IMR-90 (cell line): ENCODE data around the gene KIF16B. TPM values are rescaled to one million over a fixed set of nuclear protein-coding genes. Genes with fewer than 3 reads are reported as not detected.

Experiments
- ATAC-seq: fragments of 200-7000 bp; cut with Tn5 transposase; 2 replicates; pipeline ENCODE4 v1.9.1; 2020; ENCODE audit warnings: low read depth, mild to moderate bottlenecking, moderate library complexity
- BruUV-seq: library from RNA; stranded (reverse); fragments of 400-500 nt; replicated peaks from 2 replicates; lab custom pipeline; 2021; lab: Mats Ljungman, UMichigan
- CTCF ChIA-PET: fragments of 300-600 bp; formaldehyde crosslinking; extraction: SDS; loops from one replicate; lab custom pipeline; 2021; ENCODE audit warnings: antibody characterized with exemption; lab: Yijun Ruan, JAX
- POLR2A ChIA-PET: fragments of 300-600 bp; sonication (Branson Sonifier 250); formaldehyde crosslinking; loops from one replicate; lab custom pipeline; 2022; ENCODE audit warnings: antibody characterized with exemption; ENCODE audit not compliant: unreplicated experiment; lab: Charles Lee
- DNase-seq: peaks from one replicate; pipeline ENCODE4 v3.0.0; 2013
- H2AFZ ChIP-seq: replicated peaks from 2 replicates; pipeline ENCODE3; 2013; ENCODE audit warnings: low read length, mild to moderate bottlenecking; ENCODE audit not compliant: poor library complexity
- H2AK5ac ChIP-seq: 2 replicates; pipeline ENCODE4 v1.6.1; 2013; ENCODE audit warnings: low read depth, low read length, inconsistent platforms
- H2AK9ac ChIP-seq: replicated peaks from 2 replicates; pipeline ENCODE3; 2013; ENCODE audit warnings: mild to moderate bottlenecking, low read depth, low read length, moderate library complexity; ENCODE audit not compliant: poor library complexity
- H2BK120ac ChIP-seq: 2 replicates; pipeline ENCODE4 v1.6.1; 2013; ENCODE audit warnings: low read depth, low read length, inconsistent platforms
- H2BK15ac ChIP-seq: 3 replicates; pipeline ENCODE4 v1.6.1; 2013; ENCODE audit warnings: low read depth, low read length, inconsistent platforms
- H2BK20ac ChIP-seq: 2 replicates; pipeline ENCODE4 v1.6.1; 2013; ENCODE audit warnings: low read depth, mild to moderate bottlenecking, inconsistent platforms, low read length, moderate library complexity
- H2BK5ac ChIP-seq: 2 replicates; pipeline ENCODE4 v1.6.1; 2013; ENCODE audit warnings: mild to moderate bottlenecking, low read depth, low read length, inconsistent platforms; ENCODE audit not compliant: poor library complexity, severe bottlenecking
- H3K14ac ChIP-seq: replicated peaks from 2 replicates; pipeline ENCODE4 v1.6.1; 2013; ENCODE audit warnings: low read depth, low read length, inconsistent platforms
- H3K18ac ChIP-seq: 2 replicates; pipeline ENCODE4 v1.6.1; 2013; ENCODE audit warnings: low read depth, low read length, control low read depth
- H3K23ac ChIP-seq: 2 replicates; pipeline ENCODE4 v1.6.1; 2013; ENCODE audit warnings: low read depth, low read length, inconsistent platforms
- H3K27ac ChIP-seq: 2 replicates; pipeline ENCODE4 v1.5.1; 2013; ENCODE audit warnings: mild to moderate bottlenecking, control low read depth, low read length; ENCODE audit not compliant: insufficient read depth
- H3K27me3 ChIP-seq: 2 replicates; pipeline ENCODE4 v1.6.1; 2013; ENCODE audit warnings: low read length; ENCODE audit not compliant: control insufficient read depth, insufficient read depth
- H3K36me3 ChIP-seq: 2 replicates; pipeline ENCODE4 v1.6.1; 2013; ENCODE audit warnings: low read length, mixed read lengths; ENCODE audit not compliant: control insufficient read depth, insufficient read depth
- H3K4ac ChIP-seq: 2 replicates; pipeline ENCODE4 v1.6.1; 2013; ENCODE audit warnings: low read depth, low read length, inconsistent platforms
- H3K4me1 ChIP-seq: 2 replicates; pipeline ENCODE4 v1.6.1; 2013; ENCODE audit warnings: low read length, mixed read lengths; ENCODE audit not compliant: control insufficient read depth, insufficient read depth
- H3K4me2 ChIP-seq: 2 replicates; pipeline ENCODE4 v1.6.1; 2013; ENCODE audit warnings: low read depth, mild to moderate bottlenecking, control low read depth, low read length, moderate library complexity
- H3K4me3 ChIP-seq: 2 replicates; pipeline ENCODE4 v1.5.1; 2013; ENCODE audit warnings: low read depth, mild to moderate bottlenecking, control low read depth, low read length, moderate library complexity; ENCODE audit not compliant: insufficient read depth
- H3K56ac ChIP-seq: 2 replicates; pipeline ENCODE4 v1.6.1; 2013; ENCODE audit warnings: low read length, inconsistent platforms; ENCODE audit not compliant: insufficient read depth; ENCODE audit errors: extremely low read depth
- H3K79me1 ChIP-seq, 2 experiments: 2 replicates each; pipeline ENCODE4 v1.6.1; 2013; ENCODE audit warnings: low read length in 2 of 2, inconsistent platforms in 1 of 2, low read depth in 1 of 2
- H3K9ac ChIP-seq: 2 replicates; pipeline ENCODE4 v1.6.1; 2013; ENCODE audit warnings: low read depth, low read length, control low read depth
- H3K9me1 ChIP-seq: 2 replicates; pipeline ENCODE4 v1.6.1; 2013; ENCODE audit warnings: low read length, inconsistent platforms; ENCODE audit not compliant: insufficient read depth
- H3K9me3 ChIP-seq: 2 replicates; pipeline ENCODE4 v1.6.1; 2013; ENCODE audit warnings: low read length; ENCODE audit not compliant: control insufficient read depth, insufficient read depth
- H4K20me1 ChIP-seq: 2 replicates; pipeline ENCODE4 v1.6.1; 2013; ENCODE audit warnings: low read length, inconsistent platforms; ENCODE audit not compliant: insufficient read depth
- H4K5ac ChIP-seq: 2 replicates; pipeline ENCODE4 v1.6.1; 2013; ENCODE audit warnings: mild to moderate bottlenecking, low read depth, low read length, control low read depth
- H4K8ac ChIP-seq, 2 experiments: 2 replicates each; pipeline ENCODE4 v1.6.1; 2013; ENCODE audit warnings: low read depth in 2 of 2, low read length in 2 of 2, control low read depth in 1 of 2, inconsistent platforms in 1 of 2
- H4K91ac ChIP-seq: 2 replicates; pipeline ENCODE4 v1.6.1; 2013; ENCODE audit warnings: low read depth, low read length, inconsistent platforms; ENCODE audit not compliant: insufficient read depth
- BHLHE40 ChIP-seq: fragments of 150-350 bp; IDR thresholded peaks from 2 replicates; pipeline ENCODE4 v1.6.1; 2016; ENCODE audit warnings: mild to moderate bottlenecking, low read depth, low read length
- CEBPB ChIP-seq: IDR thresholded peaks from 2 replicates; pipeline ENCODE4 v1.6.1; 2012; ENCODE audit warnings: low read depth, low read length, improper control_type of control experiment
- CHD1 ChIP-seq: IDR thresholded peaks from 2 replicates; pipeline ENCODE4 v1.6.1; 2012; ENCODE audit warnings: low read depth, low read length, improper control_type of control experiment
- CTCF ChIP-seq: conservative IDR thresholded peaks from 2 replicates; pipeline ENCODE4 v1.5.1; 2012; ENCODE audit warnings: mild to moderate bottlenecking, low read depth, low read length, improper control_type of control experiment
- ELK1 ChIP-seq: fragments of 150-350 bp; IDR thresholded peaks from 2 replicates; pipeline ENCODE4 v1.6.1; 2016; ENCODE audit warnings: low read depth, mild to moderate bottlenecking, low read length, moderate library complexity, borderline replicate concordance
- FOS ChIP-seq: fragments of 150-350 bp; IDR thresholded peaks from 2 replicates; pipeline ENCODE4 v1.6.1; 2016; ENCODE audit warnings: low read depth, low read length
- MAFK ChIP-seq: IDR thresholded peaks from 2 replicates; pipeline ENCODE4 v1.6.1; 2012; ENCODE audit warnings: low read depth, low read length, improper control_type of control experiment
- MAZ ChIP-seq: IDR thresholded peaks from 2 replicates; pipeline ENCODE4 v1.6.1; 2012; ENCODE audit warnings: low read depth, mild to moderate bottlenecking, low read length, improper control_type of control experiment, moderate library complexity, borderline replicate concordance
- MXI1 ChIP-seq: IDR thresholded peaks from 2 replicates; pipeline ENCODE4 v1.6.1; 2012; ENCODE audit warnings: low read depth, mild to moderate bottlenecking, low read length, moderate library complexity, borderline replicate concordance
- NFE2L2 ChIP-seq: fragments of 150-350 bp; IDR thresholded peaks from 2 replicates; pipeline ENCODE4 v1.6.1; 2016; ENCODE audit warnings: low read depth, mild to moderate bottlenecking, low read length
- POLR2A ChIP-seq: IDR thresholded peaks from 2 replicates; pipeline ENCODE4 v1.6.1; 2012; ENCODE audit warnings: mild to moderate bottlenecking, low read depth, low read length
- RAD21 ChIP-seq: IDR thresholded peaks from 2 replicates; pipeline ENCODE4 v1.6.1; 2012; ENCODE audit warnings: low read length, improper control_type of control experiment
- RCOR1 ChIP-seq: IDR thresholded peaks from 2 replicates; pipeline ENCODE4 v1.6.1; 2012; ENCODE audit warnings: mild to moderate bottlenecking, low read length, improper control_type of control experiment; ENCODE audit not compliant: insufficient replicate concordance
- RFX5 ChIP-seq: IDR thresholded peaks from 2 replicates; pipeline ENCODE4 v1.8.0; 2012; ENCODE audit warnings: low read depth, mild to moderate bottlenecking, low read length, moderate library complexity
- SMC3 ChIP-seq: fragments of 150-350 bp; IDR thresholded peaks from 2 replicates; pipeline ENCODE4 v1.6.1; 2016; ENCODE audit warnings: low read depth, mild to moderate bottlenecking, antibody characterized with exemption, low read length, moderate library complexity
- USF2 ChIP-seq: fragments of 150-350 bp; IDR thresholded peaks from 2 replicates; pipeline ENCODE4 v1.6.1; 2017; ENCODE audit warnings: mild to moderate bottlenecking, antibody characterized with exemption, low read length, low read depth
- WGBS, 2 experiments: methylation state at CpG; one replicate each; pipeline versions ENCODE4 v1.1.5 to v1.1.7; 2013; ENCODE audit warnings: missing lambda C conversion rate in 2 of 2; ENCODE audit not compliant: insufficient read length in 1 of 2; ENCODE audit errors: extremely low coverage in 2 of 2; 5-methylcytosine and 5-hydroxymethylcytosine counted together
- dilution Hi-C: fragments of 300-500 bp; cut with HindIII; formaldehyde crosslinking; loops from one replicate; pipeline ENCODE4 v1.14.3; 2018; ENCODE audit warnings: low sequenced_read_pairs; ENCODE audit not compliant: unreplicated experiment
- in situ Hi-C: fragments of 300-500 bp; cut with MboI; formaldehyde crosslinking; loops from 3 replicates; pipeline ENCODE4 v1.14.3; 2019; ENCODE audit warnings: low sequenced_read_pairs, inconsistent platforms, mixed read lengths
- intact Hi-C: fragments of 100-400 bp; cut with micrococcal nuclease; formaldehyde crosslinking; loops from 2 replicates; pipeline ENCODE4 v1.10.0; 2022
- polyA plus RNA-seq, 3 experiments: library from polyadenylated mRNA; depleted of rRNA; stranded (reverse); fragments of >200 nt; gene quantifications; 2 replicates each; pipeline ENCODE4 v1.2.3, GENCODE V29; 2012; ENCODE audit warnings: low replicate concordance in 1 of 3
- total RNA-seq: library from RNA; depleted of rRNA; stranded (reverse); fragments of >200 nt; gene quantifications from 2 replicates; pipeline ENCODE4 v1.2.3, GENCODE V29; 2012

KIF16B gene
- total and polyA plus RNA-seq, 2 of the 4 experiments (the other 2 are of a cell fraction), result 4.7 to 10.0 TPM

- Histone ChIP-seq H2BK20ac (no peak overlapping the region), H2AFZ (no peak overlapping the region), H3K36me3 (no peaks in the 10 kb centered on the region), H3K79me1 (no peaks in the 10 kb centered on the region), H2AK9ac (no peak overlapping the region), H2BK5ac (no peak overlapping the region), H3K4me3 (no peak overlapping the region), H3K9me1 (no peaks in the 10 kb centered on the region), H3K18ac (no peak overlapping the region), H2BK120ac (no peak overlapping the region), H4K8ac (no peak overlapping the region), H3K27me3 (no peaks in the 10 kb centered on the region), H3K14ac (no peak overlapping the region), H3K4me2 (no peak overlapping the region), H4K20me1 (no peaks in the 10 kb centered on the region), H2AK5ac (no peak overlapping the region), H4K5ac (no peak overlapping the region), H3K4ac (no peak overlapping the region), H2BK15ac (no peak overlapping the region), H3K56ac (no peak overlapping the region), H3K27ac (no peak overlapping the region), H3K9me3 (no peaks in the 10 kb centered on the region; the same call in none of the 2 replicates), H3K23ac (no peak overlapping the region), H4K91ac (no peak overlapping the region), H3K9ac (no peak overlapping the region), H3K4me1 (no peaks in the 10 kb centered on the region)
- POLR2A ChIA-PET, result no interaction called here
- no CpG with 5 or more reads among the region's 9 CpGs for whole genome bisulfite sequencing, 2 experiments
- DNase-seq, result no peak
- CTCF ChIA-PET, result interaction anchor here (0.9 kb wide), 1 partner anchor 230 kb away, joined by 3 read pairs; no protein-coding TSS in a partner anchor
- no TSS peak for BruUV-seq
- intact Hi-C loops, result no loop called here
- no peak for TF ChIP-seq SMC3
- TF ChIP-seq CTCF, result no peak
- no peak for TF ChIP-seq MXI1
- no peak for TF ChIP-seq MAFK
- TF ChIP-seq USF2, result no peak
- no peak for TF ChIP-seq RCOR1
- TF ChIP-seq ELK1, result no peak
- TF ChIP-seq NFE2L2, result no peak
- TF ChIP-seq POLR2A, result no peak
- TF ChIP-seq FOS, result no peak
- TF ChIP-seq CEBPB, result no peak
- TF ChIP-seq CHD1, result no peak
- no peak for TF ChIP-seq BHLHE40
- TF ChIP-seq MAZ, result no peak
- TF ChIP-seq RAD21, result no peak
- TF ChIP-seq RFX5, result no peak
- in situ Hi-C loops, result no loop called here
- no peak for ATAC-seq
- dilution Hi-C loops, result no loop called here
These were observed 327.4 kb downstream of the KIF16B start for GRCh38 chr20:16245879-16246278.
